Liver (tissue), 9 donors: ENCODE measurements around the gene LGALS16. TPM values are rescaled to one million over a fixed set of nuclear protein-coding genes. Genes with fewer than 3 reads are reported as not detected.
A peak's percentile ranks its signal among the peaks of the same experiment; 100 is the strongest.

Source experiments
- DNase-seq: peaks from one replicate; pipeline ENCODE4 v3.0.0-alpha.2; 2017; ENCODE audit warnings: low spot score
- H3K27ac ChIP-seq, 2 donors: one replicate each; pipeline ENCODE4 v1.7.0; 2013; ENCODE audit warnings: inconsistent platforms in 2 of 2, low read length in 2 of 2, control low read depth in 1 of 2, low read depth in 1 of 2, mild to moderate bottlenecking in 1 of 2
- H3K27me3 ChIP-seq, 4 donors: one replicate each; pipeline versions ENCODE4 v1.6.1 to v1.7.0; 2013; ENCODE audit warnings: low read length in 3 of 4, inconsistent platforms in 1 of 4, mild to moderate bottlenecking in 1 of 4, moderate library complexity in 1 of 4; ENCODE audit not compliant: control insufficient read depth in 4 of 4, insufficient read depth in 4 of 4
- H3K36me3 ChIP-seq, 4 donors: one replicate each; pipeline versions ENCODE4 v1.6.1 to v1.7.0; 2013; ENCODE audit warnings: low read length in 3 of 4, mild to moderate bottlenecking in 3 of 4, low read depth in 1 of 4, moderate library complexity in 1 of 4; ENCODE audit not compliant: control insufficient read depth in 4 of 4, insufficient read depth in 3 of 4
- H3K4me1 ChIP-seq, 4 donors: one replicate each; pipeline versions ENCODE4 v1.6.1 to v1.7.0; 2013; ENCODE audit warnings: low read length in 3 of 4, mild to moderate bottlenecking in 3 of 4, moderate library complexity in 1 of 4; ENCODE audit not compliant: control insufficient read depth in 4 of 4, insufficient read depth in 4 of 4
- H3K4me3 ChIP-seq, 3 donors: one replicate each; pipeline versions ENCODE4 v1.6.1 to v1.7.0; 2013; ENCODE audit warnings: low read length in 3 of 3, control low read depth in 1 of 3, low read depth in 1 of 3, mild to moderate bottlenecking in 1 of 3
- H3K9ac ChIP-seq, 2 donors: one replicate each; pipeline ENCODE4 v1.7.0; 2013; ENCODE audit warnings: low read length in 2 of 2, mild to moderate bottlenecking in 2 of 2, moderate library complexity in 2 of 2, control low read depth in 1 of 2, low read depth in 1 of 2
- H3K9me3 ChIP-seq, 4 donors: one replicate each; pipeline versions ENCODE4 v1.6.1 to v1.7.0; 2013; ENCODE audit warnings: low read length in 3 of 4; ENCODE audit not compliant: control insufficient read depth in 4 of 4
- EGR1 ChIP-seq, 2 donors: IDR thresholded peaks; 2 replicates each; pipeline ENCODE4 v1.6.1; 2016 to 2018; ENCODE audit warnings: antibody characterized with exemption in 2 of 2, low read depth in 2 of 2
- FOXA1 ChIP-seq: IDR thresholded peaks from 2 replicates; pipeline ENCODE4 v1.6.1; 2016; ENCODE audit warnings: antibody characterized with exemption
- FOXA2 ChIP-seq: IDR thresholded peaks from 2 replicates; pipeline ENCODE4 v1.6.1; 2016; ENCODE audit warnings: antibody characterized with exemption
- GABPA ChIP-seq, 2 donors: IDR thresholded peaks in 1 of 2; conservative IDR thresholded peaks in 1 of 2; 2 replicates each; pipeline ENCODE4 v1.6.1; 2016; ENCODE audit warnings: antibody characterized with exemption in 2 of 2, mild to moderate bottlenecking in 1 of 2, moderate library complexity in 1 of 2
- HNF4A ChIP-seq, 2 donors: conservative IDR thresholded peaks; 2 replicates each; pipeline ENCODE4 v1.6.1; 2016; ENCODE audit warnings: antibody characterized with exemption in 2 of 2, mild to moderate bottlenecking in 2 of 2
- HNF4G ChIP-seq: IDR thresholded peaks from 2 replicates; pipeline ENCODE4 v1.6.1; 2016; ENCODE audit warnings: antibody characterized with exemption
- NR2F2 ChIP-seq: IDR thresholded peaks from 2 replicates; pipeline ENCODE4 v1.6.1; 2016; ENCODE audit warnings: antibody characterized with exemption
- RAD21 ChIP-seq, 2 donors: IDR thresholded peaks; 2 replicates each; pipeline ENCODE4 v1.6.1; 2016; ENCODE audit warnings: antibody characterized with exemption in 2 of 2, mild to moderate bottlenecking in 2 of 2
- RXRA ChIP-seq, 2 donors: IDR thresholded peaks; 2 replicates each; pipeline ENCODE4 v1.6.1; 2017 to 2018; ENCODE audit warnings: antibody characterized with exemption in 2 of 2, mild to moderate bottlenecking in 1 of 2
- SP1 ChIP-seq: IDR thresholded peaks from 2 replicates; pipeline ENCODE4 v1.6.1; 2018; ENCODE audit warnings: antibody characterized with exemption, mild to moderate bottlenecking
- TAF1 ChIP-seq: conservative IDR thresholded peaks from 2 replicates; pipeline ENCODE4 v1.6.1; 2016; ENCODE audit warnings: antibody characterized with exemption, mild to moderate bottlenecking
- YY1 ChIP-seq: IDR thresholded peaks from 2 replicates; pipeline ENCODE4 v1.6.1; 2016; ENCODE audit warnings: antibody characterized with exemption, mild to moderate bottlenecking
- WGBS: extraction: QIAGEN DNeasy Blood & Tissue Kit; methylation state at CpG from one replicate; pipeline ENCODE4 v1.1.7; 2013; 5-methylcytosine and 5-hydroxymethylcytosine counted together
- polyA plus RNA-seq, 2 donors: library from polyadenylated mRNA; stranded (reverse) in 1 of 2; unstranded in 1 of 2; fragments of 200-250 nt in 1 of 2; fragments of >200 nt in 1 of 2; fragmentation: Nextera tagmentation in 1 of 2; extraction: Ambion mirVana in 1 of 2; gene quantifications; one replicate each; pipeline versions ENCODE4 v1.2.1 to v1.2.3, GENCODE V29; 2013 to 2015
- total RNA-seq, 2 donors: library from RNA; depleted of rRNA; stranded (reverse); fragments of >200 nt; gene quantifications; one replicate each; pipeline ENCODE4 v1.2.3, GENCODE V29; 2014
- TF ChIP-seq, protein P1 (sequence below): IDR thresholded peaks from 2 replicates; pipeline ENCODE4 v1.6.1; 2016; ENCODE audit warnings: antibody characterized with exemption
- TF ChIP-seq, protein P2 (sequence below): IDR thresholded peaks from 2 replicates; pipeline ENCODE4 v1.6.1; 2016; ENCODE audit warnings: antibody characterized with exemption
- TF ChIP-seq, protein P3 (sequence below): IDR thresholded peaks from 2 replicates; pipeline ENCODE4 v1.6.1; 2016; ENCODE audit warnings: antibody characterized with exemption
- TF ChIP-seq, protein P4 (sequence below): IDR thresholded peaks from 2 replicates; pipeline ENCODE4 v1.6.1; 2016; ENCODE audit warnings: antibody characterized with exemption, mild to moderate bottlenecking
- TF ChIP-seq, protein P5 (sequence below): fragments of 150-350 bp; IDR thresholded peaks from 2 replicates; pipeline ENCODE4 v1.5.1; 2017; ENCODE audit warnings: improper control_type of control experiment, low read depth, low read length; ENCODE audit not compliant: missing input control
- donor health status: healthy.
- donor health status: healthy.
- donor health status: healthy.
- donor health status: healthy.
- donor health status: healthy.

The LGALS16 gene
- total and polyA plus RNA-seq, 4 donors: not detected

DNA sequence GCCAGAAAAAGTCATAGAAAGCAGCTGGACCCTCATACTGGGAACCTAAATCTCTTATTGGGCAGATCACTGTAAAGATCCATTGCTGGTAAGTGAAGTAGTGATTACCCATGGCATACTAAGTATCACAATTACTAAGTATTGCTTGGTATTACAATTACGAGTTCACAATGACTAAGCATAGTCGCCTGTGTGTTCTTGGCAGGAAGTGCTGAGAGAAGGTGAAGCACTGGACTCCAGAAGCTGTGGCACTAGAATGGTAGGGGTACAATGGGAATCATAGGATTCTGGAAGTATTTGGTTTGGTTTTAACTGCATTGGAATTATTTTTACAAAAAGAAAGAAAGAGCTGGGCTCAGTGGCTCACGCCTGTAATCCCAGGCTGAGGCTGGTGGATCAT, 20.3 kb downstream of the LGALS16 start:
- peaks cover 0 to 8% (median 4%) of the 10 kb centered on the region in 4 donors for H3K4me1 ChIP-seq
- no peak overlapping the region for H3K9ac ChIP-seq
- no peak overlapping the region for H3K27ac ChIP-seq
- DNase-seq: no peak
- 67% methylated on average over 3 of the region's 3 CpGs for WGBS
- no peak overlapping the region for H3K4me3 ChIP-seq
- H3K36me3 ChIP-seq: no peaks in the 10 kb centered on the region
- TF ChIP-seq, protein P1, sequence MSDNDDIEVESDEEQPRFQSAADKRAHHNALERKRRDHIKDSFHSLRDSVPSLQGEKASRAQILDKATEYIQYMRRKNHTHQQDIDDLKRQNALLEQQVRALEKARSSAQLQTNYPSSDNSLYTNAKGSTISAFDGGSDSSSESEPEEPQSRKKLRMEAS: no peak
- TF ChIP-seq, protein P2, sequence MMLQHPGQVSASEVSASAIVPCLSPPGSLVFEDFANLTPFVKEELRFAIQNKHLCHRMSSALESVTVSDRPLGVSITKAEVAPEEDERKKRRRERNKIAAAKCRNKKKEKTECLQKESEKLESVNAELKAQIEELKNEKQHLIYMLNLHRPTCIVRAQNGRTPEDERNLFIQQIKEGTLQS: no peak
- TF ChIP-seq NR2F2 (no peak), FOXA2 (no peak), EGR1 (IDR thresholded peaks at IDR 0.05; ENCODE audit: low read depth in 2 of 2) (no peak), GABPA (IDR thresholded peaks at IDR 0.05 in 1 of 2, conservative IDR thresholded peaks at IDR 0.05 in 1 of 2) (no peak), TAF1 (no peak), HNF4A (conservative IDR thresholded peaks at IDR 0.05) (no peak), RAD21 (IDR thresholded peaks at IDR 0.05) (no peak)
- TF ChIP-seq, protein P3, sequence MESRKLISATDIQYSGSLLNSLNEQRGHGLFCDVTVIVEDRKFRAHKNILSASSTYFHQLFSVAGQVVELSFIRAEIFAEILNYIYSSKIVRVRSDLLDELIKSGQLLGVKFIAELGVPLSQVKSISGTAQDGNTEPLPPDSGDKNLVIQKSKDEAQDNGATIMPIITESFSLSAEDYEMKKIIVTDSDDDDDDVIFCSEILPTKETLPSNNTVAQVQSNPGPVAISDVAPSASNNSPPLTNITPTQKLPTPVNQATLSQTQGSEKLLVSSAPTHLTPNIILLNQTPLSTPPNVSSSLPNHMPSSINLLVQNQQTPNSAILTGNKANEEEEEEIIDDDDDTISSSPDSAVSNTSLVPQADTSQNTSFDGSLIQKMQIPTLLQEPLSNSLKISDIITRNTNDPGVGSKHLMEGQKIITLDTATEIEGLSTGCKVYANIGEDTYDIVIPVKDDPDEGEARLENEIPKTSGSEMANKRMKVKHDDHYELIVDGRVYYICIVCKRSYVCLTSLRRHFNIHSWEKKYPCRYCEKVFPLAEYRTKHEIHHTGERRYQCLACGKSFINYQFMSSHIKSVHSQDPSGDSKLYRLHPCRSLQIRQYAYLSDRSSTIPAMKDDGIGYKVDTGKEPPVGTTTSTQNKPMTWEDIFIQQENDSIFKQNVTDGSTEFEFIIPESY: no peak
- TF ChIP-seq, protein P4, sequence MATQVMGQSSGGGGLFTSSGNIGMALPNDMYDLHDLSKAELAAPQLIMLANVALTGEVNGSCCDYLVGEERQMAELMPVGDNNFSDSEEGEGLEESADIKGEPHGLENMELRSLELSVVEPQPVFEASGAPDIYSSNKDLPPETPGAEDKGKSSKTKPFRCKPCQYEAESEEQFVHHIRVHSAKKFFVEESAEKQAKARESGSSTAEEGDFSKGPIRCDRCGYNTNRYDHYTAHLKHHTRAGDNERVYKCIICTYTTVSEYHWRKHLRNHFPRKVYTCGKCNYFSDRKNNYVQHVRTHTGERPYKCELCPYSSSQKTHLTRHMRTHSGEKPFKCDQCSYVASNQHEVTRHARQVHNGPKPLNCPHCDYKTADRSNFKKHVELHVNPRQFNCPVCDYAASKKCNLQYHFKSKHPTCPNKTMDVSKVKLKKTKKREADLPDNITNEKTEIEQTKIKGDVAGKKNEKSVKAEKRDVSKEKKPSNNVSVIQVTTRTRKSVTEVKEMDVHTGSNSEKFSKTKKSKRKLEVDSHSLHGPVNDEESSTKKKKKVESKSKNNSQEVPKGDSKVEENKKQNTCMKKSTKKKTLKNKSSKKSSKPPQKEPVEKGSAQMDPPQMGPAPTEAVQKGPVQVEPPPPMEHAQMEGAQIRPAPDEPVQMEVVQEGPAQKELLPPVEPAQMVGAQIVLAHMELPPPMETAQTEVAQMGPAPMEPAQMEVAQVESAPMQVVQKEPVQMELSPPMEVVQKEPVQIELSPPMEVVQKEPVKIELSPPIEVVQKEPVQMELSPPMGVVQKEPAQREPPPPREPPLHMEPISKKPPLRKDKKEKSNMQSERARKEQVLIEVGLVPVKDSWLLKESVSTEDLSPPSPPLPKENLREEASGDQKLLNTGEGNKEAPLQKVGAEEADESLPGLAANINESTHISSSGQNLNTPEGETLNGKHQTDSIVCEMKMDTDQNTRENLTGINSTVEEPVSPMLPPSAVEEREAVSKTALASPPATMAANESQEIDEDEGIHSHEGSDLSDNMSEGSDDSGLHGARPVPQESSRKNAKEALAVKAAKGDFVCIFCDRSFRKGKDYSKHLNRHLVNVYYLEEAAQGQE: no peak
- H3K9me3 ChIP-seq: no peaks in the 10 kb centered on the region
- H3K27me3 ChIP-seq: no peaks in the 10 kb centered on the region

DNA sequence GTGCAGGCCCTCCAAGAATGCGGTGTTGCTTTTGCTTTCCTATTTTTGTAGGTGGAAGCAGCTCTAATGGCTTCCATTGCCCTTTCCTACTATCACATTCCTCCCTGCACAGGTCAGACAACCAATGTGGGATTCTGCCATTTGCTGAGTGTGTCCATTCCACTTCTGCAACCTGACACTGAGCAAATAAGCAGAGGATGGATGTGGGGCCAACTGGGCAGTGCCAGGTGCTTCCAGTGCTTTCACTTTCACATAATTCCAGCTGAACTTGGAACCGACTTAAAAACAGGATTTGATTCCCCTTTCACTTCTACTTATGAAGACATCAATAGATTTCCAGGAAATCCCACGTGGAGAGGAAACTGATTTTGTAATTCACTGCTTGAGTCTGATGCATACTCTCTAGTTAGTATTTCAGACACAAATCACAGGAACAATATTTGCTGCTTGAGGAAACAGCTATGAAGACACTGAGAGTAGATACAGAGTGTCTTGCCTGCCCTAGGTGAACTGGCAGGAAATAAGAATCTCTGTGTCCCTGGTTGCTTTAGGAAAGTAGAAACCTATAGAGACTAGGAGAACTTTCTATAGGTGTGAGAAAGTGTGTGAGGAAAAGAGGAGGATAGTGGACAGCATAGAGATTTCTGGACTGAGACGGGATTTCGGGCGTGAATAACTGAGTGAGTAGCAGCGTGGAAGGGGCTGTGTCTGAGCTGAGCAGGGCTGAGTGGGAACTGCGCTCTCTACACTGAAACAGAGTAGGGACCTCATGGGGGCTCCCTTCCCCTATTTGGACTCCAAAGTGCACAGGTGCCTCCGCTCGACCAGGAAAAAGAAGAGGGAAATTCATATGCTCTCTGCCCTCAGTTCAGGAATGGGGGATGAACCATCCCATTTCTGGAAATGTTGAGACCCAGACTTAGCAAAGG, 22.5 kb downstream of the LGALS16 start:
- no peak overlapping the region for H3K9ac ChIP-seq
- no peaks in the 10 kb centered on the region for H3K36me3 ChIP-seq
- H3K27me3 ChIP-seq: no peaks in the 10 kb centered on the region
- H3K4me1 ChIP-seq: peaks cover 0 to 8% (median 4%) of the 10 kb centered on the region in 4 donors
- H3K27ac ChIP-seq: peak overlapping the region; percentile 1 to 15
- peak overlapping the region in 2 of 3 donors; percentile 3 to 44 for H3K4me3 ChIP-seq
- no peak for DNase-seq
- WGBS: 75% methylated on average over 10 of the region's 10 CpGs
- H3K9me3 ChIP-seq: no peaks in the 10 kb centered on the region
- TF ChIP-seq EGR1 (IDR thresholded peaks at IDR 0.05; ENCODE audit: low read depth in 2 of 2): no peak
- TF ChIP-seq, protein P4: peak; percentile 9
- TF ChIP-seq, protein P5, sequence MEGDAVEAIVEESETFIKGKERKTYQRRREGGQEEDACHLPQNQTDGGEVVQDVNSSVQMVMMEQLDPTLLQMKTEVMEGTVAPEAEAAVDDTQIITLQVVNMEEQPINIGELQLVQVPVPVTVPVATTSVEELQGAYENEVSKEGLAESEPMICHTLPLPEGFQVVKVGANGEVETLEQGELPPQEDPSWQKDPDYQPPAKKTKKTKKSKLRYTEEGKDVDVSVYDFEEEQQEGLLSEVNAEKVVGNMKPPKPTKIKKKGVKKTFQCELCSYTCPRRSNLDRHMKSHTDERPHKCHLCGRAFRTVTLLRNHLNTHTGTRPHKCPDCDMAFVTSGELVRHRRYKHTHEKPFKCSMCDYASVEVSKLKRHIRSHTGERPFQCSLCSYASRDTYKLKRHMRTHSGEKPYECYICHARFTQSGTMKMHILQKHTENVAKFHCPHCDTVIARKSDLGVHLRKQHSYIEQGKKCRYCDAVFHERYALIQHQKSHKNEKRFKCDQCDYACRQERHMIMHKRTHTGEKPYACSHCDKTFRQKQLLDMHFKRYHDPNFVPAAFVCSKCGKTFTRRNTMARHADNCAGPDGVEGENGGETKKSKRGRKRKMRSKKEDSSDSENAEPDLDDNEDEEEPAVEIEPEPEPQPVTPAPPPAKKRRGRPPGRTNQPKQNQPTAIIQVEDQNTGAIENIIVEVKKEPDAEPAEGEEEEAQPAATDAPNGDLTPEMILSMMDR: no peak
- no peak for TF ChIP-seq GABPA (IDR thresholded peaks at IDR 0.05 in 1 of 2, conservative IDR thresholded peaks at IDR 0.05 in 1 of 2)
- TF ChIP-seq YY1: peak; percentile 94
- peak; percentile 93 for TF ChIP-seq FOXA1
- TF ChIP-seq RXRA (IDR thresholded peaks at IDR 0.05): peak; percentile 46 to 54
- TF ChIP-seq, protein P2: no peak
- TF ChIP-seq FOXA2: peak; percentile 92
- TF ChIP-seq RAD21 (IDR thresholded peaks at IDR 0.05): no peak
- peak; percentile 82 for TF ChIP-seq SP1
- TF ChIP-seq NR2F2: no peak
- TF ChIP-seq HNF4G: no peak
- TF ChIP-seq TAF1: no peak
- TF ChIP-seq, protein P1: peak; percentile 57
